ENCODE results near the gene FADS3. TPM values are rescaled to one million over a fixed set of nuclear protein-coding genes. Genes with fewer than 3 reads are reported as not detected.

Gene FADS3
- total RNA-seq, 1 experiment from 2014 or later, result 22.6 TPM

DNA sequence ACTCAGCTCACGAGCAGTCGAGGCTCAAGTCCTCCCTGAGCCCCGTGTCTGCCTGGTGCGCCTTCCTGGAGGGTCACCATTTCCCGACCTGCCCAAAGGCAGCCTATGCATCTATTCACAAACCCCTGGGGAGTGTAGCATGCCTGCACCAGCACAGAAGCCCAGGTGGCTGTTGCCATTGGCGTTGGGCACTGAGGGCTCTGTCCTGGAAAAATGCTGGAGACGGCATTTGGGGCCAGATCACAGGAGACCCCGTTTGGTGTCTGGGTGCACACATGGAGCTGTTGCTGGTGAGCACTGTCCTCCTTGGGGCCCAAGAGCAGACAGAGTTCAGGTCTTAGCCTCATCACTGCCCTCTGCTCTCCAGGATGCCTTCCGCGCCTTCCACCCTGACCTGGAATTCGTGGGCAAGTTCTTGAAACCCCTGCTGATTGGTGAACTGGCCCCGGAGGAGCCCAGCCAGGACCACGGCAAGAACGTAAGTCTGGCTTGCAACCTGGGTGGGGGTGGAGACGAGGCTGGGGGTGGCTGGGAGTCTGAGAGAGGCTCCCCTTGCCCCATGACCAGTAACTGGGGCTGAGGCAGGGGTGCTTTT, 53.8 kb downstream of the FADS3 start:
- in situ Hi-C loops (cut with HindIII; ENCODE audit: low pct_unique_long_range_greater_than_20kb, low sequenced_read_pairs) (no loop called here), intact Hi-C loops (cut with micrococcal nuclease; ENCODE audit: unreplicated experiment) (no loop called here)
- CTCF ChIA-PET, result no interaction called here
- no peaks in the 10 kb centered on the region for H3K27me3 ChIP-seq (ENCODE audit: control insufficient read depth, insufficient read depth, low read length)
- DNase-seq (ENCODE audit: low read depth, low spot score), result no peak
- H3K27ac ChIP-seq (ENCODE audit: low read length), result no peak overlapping the region
- ATAC-seq, result no peak
- H3K4me1 ChIP-seq (ENCODE audit: control insufficient read depth, insufficient read depth, low read length), result peaks cover 32% of the 10 kb centered on the region
- no peak overlapping the region for H3K4me3 ChIP-seq (ENCODE audit: low read depth in 2 of 2, low read length in 2 of 2)
- no peaks in the 10 kb centered on the region for H3K36me3 ChIP-seq (ENCODE audit: control insufficient read depth, insufficient read depth, low read length)
- TF ChIP-seq, protein P1, sequence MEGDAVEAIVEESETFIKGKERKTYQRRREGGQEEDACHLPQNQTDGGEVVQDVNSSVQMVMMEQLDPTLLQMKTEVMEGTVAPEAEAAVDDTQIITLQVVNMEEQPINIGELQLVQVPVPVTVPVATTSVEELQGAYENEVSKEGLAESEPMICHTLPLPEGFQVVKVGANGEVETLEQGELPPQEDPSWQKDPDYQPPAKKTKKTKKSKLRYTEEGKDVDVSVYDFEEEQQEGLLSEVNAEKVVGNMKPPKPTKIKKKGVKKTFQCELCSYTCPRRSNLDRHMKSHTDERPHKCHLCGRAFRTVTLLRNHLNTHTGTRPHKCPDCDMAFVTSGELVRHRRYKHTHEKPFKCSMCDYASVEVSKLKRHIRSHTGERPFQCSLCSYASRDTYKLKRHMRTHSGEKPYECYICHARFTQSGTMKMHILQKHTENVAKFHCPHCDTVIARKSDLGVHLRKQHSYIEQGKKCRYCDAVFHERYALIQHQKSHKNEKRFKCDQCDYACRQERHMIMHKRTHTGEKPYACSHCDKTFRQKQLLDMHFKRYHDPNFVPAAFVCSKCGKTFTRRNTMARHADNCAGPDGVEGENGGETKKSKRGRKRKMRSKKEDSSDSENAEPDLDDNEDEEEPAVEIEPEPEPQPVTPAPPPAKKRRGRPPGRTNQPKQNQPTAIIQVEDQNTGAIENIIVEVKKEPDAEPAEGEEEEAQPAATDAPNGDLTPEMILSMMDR (IDR thresholded peaks at IDR 0.05), result no peak
- TF ChIP-seq POLR2AphosphoS5 (IDR thresholded peaks at IDR 0.05; ENCODE audit: low read depth, low read length) (no peak; the same call in 1 of the 2 replicates), SIN3A (IDR thresholded peaks at IDR 0.05; ENCODE audit: borderline replicate concordance, insufficient read depth, low read depth, low read length) (no peak), TCF7L2 (IDR thresholded peaks at IDR 0.05; ENCODE audit: low read depth, low read length) (no peak)
- TF ChIP-seq, protein P2, sequence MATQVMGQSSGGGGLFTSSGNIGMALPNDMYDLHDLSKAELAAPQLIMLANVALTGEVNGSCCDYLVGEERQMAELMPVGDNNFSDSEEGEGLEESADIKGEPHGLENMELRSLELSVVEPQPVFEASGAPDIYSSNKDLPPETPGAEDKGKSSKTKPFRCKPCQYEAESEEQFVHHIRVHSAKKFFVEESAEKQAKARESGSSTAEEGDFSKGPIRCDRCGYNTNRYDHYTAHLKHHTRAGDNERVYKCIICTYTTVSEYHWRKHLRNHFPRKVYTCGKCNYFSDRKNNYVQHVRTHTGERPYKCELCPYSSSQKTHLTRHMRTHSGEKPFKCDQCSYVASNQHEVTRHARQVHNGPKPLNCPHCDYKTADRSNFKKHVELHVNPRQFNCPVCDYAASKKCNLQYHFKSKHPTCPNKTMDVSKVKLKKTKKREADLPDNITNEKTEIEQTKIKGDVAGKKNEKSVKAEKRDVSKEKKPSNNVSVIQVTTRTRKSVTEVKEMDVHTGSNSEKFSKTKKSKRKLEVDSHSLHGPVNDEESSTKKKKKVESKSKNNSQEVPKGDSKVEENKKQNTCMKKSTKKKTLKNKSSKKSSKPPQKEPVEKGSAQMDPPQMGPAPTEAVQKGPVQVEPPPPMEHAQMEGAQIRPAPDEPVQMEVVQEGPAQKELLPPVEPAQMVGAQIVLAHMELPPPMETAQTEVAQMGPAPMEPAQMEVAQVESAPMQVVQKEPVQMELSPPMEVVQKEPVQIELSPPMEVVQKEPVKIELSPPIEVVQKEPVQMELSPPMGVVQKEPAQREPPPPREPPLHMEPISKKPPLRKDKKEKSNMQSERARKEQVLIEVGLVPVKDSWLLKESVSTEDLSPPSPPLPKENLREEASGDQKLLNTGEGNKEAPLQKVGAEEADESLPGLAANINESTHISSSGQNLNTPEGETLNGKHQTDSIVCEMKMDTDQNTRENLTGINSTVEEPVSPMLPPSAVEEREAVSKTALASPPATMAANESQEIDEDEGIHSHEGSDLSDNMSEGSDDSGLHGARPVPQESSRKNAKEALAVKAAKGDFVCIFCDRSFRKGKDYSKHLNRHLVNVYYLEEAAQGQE (IDR thresholded peaks at IDR 0.05; ENCODE audit: insufficient read depth in 1 of 2, low read depth in 2 of 2, low read length in 1 of 2), result no peak
- POLR2A ChIA-PET, result no interaction called here
- no peaks in the 10 kb centered on the region for H3K9me3 ChIP-seq (ENCODE audit: control insufficient read depth, insufficient read depth, low read depth, low read length)
- BruUV-seq (replicated peaks), result TSS peak; percentile 7

DNA sequence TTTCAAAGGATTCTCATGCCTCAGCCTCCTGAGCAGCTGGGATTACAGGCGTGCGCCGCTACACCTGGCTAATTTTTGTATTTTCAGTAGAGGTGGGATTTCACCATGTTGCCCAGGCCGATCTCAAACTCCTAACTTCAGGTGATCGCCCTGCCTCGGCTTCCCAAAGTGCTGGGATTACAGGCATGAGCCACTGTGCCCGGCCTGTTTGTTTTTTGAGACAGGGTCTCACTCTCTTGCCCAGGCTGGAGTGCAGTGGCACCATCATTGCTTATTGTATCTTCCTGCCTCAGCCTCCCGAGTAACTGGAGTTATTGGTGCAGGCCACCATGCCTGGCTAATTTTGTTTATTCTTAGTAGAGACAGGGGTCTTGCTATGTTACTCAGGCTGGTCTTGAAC, 55.2 kb downstream of the FADS3 start:
- Histone ChIP-seq H3K4me3 (ENCODE audit: low read depth in 2 of 2, low read length in 2 of 2) (no peak overlapping the region), H3K27me3 (ENCODE audit: control insufficient read depth, insufficient read depth, low read length) (no peaks in the 10 kb centered on the region), H3K4me1 (ENCODE audit: control insufficient read depth, insufficient read depth, low read length) (peaks cover 44% of the 10 kb centered on the region), H3K36me3 (ENCODE audit: control insufficient read depth, insufficient read depth, low read length) (no peaks in the 10 kb centered on the region), H3K27ac (ENCODE audit: low read length) (no peak overlapping the region), H3K9me3 (ENCODE audit: control insufficient read depth, insufficient read depth, low read depth, low read length) (no peaks in the 10 kb centered on the region)
- BruUV-seq (replicated peaks), result no TSS peak
- ChIA-PET CTCF (no interaction called here), POLR2A (interaction anchor here (1.4 kb wide), 1 partner anchor 21 kb away, joined by 3 read pairs; no protein-coding TSS in a partner anchor)
- TF ChIP-seq, protein P1 (IDR thresholded peaks at IDR 0.05), result no peak
- intact Hi-C loops (cut with micrococcal nuclease; ENCODE audit: unreplicated experiment) (no loop called here), in situ Hi-C loops (cut with HindIII; ENCODE audit: low pct_unique_long_range_greater_than_20kb, low sequenced_read_pairs) (no loop called here)
- ATAC-seq (no peak), DNase-seq (ENCODE audit: low read depth, low spot score) (no peak)

Measured in Panc1 (cell line).